ENCODE data around the gene UNK.

DNA sequence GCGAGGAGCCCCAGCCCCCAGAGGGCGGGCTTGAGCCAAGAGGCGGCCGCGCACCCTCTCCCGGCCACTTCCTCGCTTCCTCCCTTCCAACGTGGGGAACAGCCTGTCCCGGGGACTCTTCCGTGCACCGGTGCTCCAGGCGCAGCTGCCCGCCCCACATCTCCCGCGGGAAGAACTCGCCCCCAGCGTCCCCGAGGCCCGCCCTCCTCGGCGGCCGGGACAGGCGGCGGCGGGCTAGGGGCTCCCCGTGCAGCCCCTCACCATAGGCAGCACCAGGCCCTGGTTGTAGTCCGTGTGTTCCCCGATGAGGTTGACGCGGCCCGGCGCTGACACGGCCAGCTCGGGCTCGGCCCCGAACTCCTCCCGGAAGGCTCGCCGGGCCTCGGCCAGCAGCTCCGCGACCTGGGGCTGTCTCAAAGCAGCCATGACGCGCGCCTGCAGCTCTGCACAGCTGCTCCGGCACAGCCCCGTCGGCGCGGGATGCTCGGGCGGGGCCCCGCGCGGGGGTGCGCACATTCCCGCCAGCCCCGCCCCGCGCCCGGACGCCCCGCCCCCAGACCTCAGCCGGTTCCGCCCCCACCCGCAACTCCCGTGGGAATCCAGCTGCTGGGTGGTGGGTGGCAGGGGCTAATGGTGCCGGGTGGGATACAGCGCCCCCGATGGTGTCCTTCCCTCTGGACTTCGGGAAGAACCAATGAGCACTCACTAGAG, 19.7 kb upstream of the UNK start, which contains the start of gene GALK1:
- TF ChIP-seq, protein P1, sequence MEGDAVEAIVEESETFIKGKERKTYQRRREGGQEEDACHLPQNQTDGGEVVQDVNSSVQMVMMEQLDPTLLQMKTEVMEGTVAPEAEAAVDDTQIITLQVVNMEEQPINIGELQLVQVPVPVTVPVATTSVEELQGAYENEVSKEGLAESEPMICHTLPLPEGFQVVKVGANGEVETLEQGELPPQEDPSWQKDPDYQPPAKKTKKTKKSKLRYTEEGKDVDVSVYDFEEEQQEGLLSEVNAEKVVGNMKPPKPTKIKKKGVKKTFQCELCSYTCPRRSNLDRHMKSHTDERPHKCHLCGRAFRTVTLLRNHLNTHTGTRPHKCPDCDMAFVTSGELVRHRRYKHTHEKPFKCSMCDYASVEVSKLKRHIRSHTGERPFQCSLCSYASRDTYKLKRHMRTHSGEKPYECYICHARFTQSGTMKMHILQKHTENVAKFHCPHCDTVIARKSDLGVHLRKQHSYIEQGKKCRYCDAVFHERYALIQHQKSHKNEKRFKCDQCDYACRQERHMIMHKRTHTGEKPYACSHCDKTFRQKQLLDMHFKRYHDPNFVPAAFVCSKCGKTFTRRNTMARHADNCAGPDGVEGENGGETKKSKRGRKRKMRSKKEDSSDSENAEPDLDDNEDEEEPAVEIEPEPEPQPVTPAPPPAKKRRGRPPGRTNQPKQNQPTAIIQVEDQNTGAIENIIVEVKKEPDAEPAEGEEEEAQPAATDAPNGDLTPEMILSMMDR (IDR thresholded peaks at IDR 0.05), result peak in 3 of 4 experiments; percentile 43 to 63 (median 47)
- peak in 1 of 2 donors; percentile 71 for TF ChIP-seq POLR2A (IDR thresholded peaks at IDR 0.05)
